Right atrium auricular region (tissue), 2 donors: ENCODE data around the gene FOXL1. TPM values are rescaled to one million over a fixed set of nuclear protein-coding genes. Genes with fewer than 3 reads are reported as not detected.

Experiments used
- DNase-seq: peaks from one replicate; pipeline ENCODE4 v3.0.0-alpha.2; 2019; ENCODE audit warnings: low spot score
- H3K27ac ChIP-seq, 2 donors: fragments of 200-600 bp; sonication (generic); 1 replicate in 1 of 2; 2 replicates in 1 of 2; pipeline ENCODE4 v1.5.1; 2016 to 2019
- H3K27me3 ChIP-seq, 2 donors: fragments of 200-600 bp; sonication (generic); one replicate each; pipeline versions ENCODE4 v1.5.1 to v1.6.0; 2017 to 2019
- H3K36me3 ChIP-seq: fragments of 200-600 bp; sonication (generic); one replicate; pipeline ENCODE4 v1.5.1; 2016
- H3K4me1 ChIP-seq, 2 donors: fragments of 200-600 bp; sonication (generic); one replicate each; pipeline versions ENCODE4 v1.5.1 to v1.6.0; 2017 to 2019
- H3K4me3 ChIP-seq, 2 donors: fragments of 200-600 bp; sonication (generic); 1 replicate in 1 of 2; 2 replicates in 1 of 2; pipeline ENCODE4 v1.5.1; 2017 to 2019; ENCODE audit warnings: mild to moderate bottlenecking in 1 of 2, moderate library complexity in 1 of 2
- H3K9me3 ChIP-seq, 2 donors: fragments of 200-600 bp; sonication (generic); one replicate each; pipeline ENCODE4 v1.5.1; 2019
- total RNA-seq, 2 donors: library from RNA; depleted of rRNA; stranded (reverse); fragments of >200 nt; gene quantifications; one replicate each; pipeline ENCODE4 v1.1.0, GENCODE V29; 2016
- TF ChIP-seq, protein P1 (sequence below), 2 donors: fragments of 200-600 bp; sonication (generic); IDR thresholded peaks; one replicate each; pipeline ENCODE4 v1.5.1; 2019; ENCODE audit warnings: antibody characterized with exemption in 2 of 2

The FOXL1 gene
- total RNA-seq, 2 donors from 2014 or later: 0.85 to 1.3 TPM

GRCh38 chr16:86574646-86575045 is 3.7 kb upstream of the FOXL1 start:
- H3K27me3 ChIP-seq: peaks cover 0 to 6% of the 10 kb centered on the region in 2 donors
- TF ChIP-seq, protein P1, sequence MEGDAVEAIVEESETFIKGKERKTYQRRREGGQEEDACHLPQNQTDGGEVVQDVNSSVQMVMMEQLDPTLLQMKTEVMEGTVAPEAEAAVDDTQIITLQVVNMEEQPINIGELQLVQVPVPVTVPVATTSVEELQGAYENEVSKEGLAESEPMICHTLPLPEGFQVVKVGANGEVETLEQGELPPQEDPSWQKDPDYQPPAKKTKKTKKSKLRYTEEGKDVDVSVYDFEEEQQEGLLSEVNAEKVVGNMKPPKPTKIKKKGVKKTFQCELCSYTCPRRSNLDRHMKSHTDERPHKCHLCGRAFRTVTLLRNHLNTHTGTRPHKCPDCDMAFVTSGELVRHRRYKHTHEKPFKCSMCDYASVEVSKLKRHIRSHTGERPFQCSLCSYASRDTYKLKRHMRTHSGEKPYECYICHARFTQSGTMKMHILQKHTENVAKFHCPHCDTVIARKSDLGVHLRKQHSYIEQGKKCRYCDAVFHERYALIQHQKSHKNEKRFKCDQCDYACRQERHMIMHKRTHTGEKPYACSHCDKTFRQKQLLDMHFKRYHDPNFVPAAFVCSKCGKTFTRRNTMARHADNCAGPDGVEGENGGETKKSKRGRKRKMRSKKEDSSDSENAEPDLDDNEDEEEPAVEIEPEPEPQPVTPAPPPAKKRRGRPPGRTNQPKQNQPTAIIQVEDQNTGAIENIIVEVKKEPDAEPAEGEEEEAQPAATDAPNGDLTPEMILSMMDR (IDR thresholded peaks at IDR 0.05): no peak
- DNase-seq: no peak
- H3K4me1 ChIP-seq: peaks cover 0 to 31% of the 10 kb centered on the region in 2 donors
- no peak overlapping the region for H3K4me3 ChIP-seq
- peak overlapping the region in 1 of 2 donors; percentile 81 for H3K27ac ChIP-seq
- H3K9me3 ChIP-seq: no peaks in the 10 kb centered on the region
- no peaks in the 10 kb centered on the region for H3K36me3 ChIP-seq

DNA sequence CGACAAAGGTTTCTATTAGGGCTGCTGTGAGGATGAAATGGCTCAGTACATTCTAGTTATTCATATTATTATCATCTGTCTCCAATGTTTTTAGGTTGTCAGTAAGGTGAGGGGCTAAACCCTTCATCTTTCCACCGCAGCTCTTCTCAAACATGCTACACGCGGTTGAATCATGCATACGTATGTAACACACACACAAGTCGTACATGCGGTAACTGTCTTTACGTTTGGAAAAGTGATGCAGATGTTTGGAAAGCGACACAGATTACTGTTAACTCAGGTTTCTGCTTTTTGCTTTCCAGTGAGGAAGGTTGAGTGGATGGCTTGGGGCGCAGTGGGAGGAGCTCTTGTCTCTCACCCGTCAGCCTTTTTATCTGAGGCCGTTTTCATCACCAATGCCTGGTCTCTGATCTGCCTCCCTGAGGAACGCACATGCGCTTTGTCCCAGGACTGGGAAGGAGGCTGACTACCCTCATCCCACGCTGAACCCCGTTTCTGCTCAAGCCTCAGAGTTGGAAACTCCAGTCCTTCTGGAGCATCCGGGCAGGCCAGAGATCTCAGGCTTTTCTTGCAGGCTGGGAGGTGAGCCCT is 3.2 kb upstream of the FOXL1 start:
- DNase-seq: no peak
- Histone ChIP-seq H3K4me3 (peak overlapping the region in 1 of 2 donors; percentile 49), H3K27ac (peak overlapping the region; percentile 54 to 81), H3K9me3 (no peaks in the 10 kb centered on the region), H3K27me3 (peaks cover 0 to 6% of the 10 kb centered on the region in 2 donors), H3K36me3 (no peaks in the 10 kb centered on the region), H3K4me1 (peaks cover 0 to 31% of the 10 kb centered on the region in 2 donors)
- TF ChIP-seq, protein P1 (IDR thresholded peaks at IDR 0.05): no peak

DNA sequence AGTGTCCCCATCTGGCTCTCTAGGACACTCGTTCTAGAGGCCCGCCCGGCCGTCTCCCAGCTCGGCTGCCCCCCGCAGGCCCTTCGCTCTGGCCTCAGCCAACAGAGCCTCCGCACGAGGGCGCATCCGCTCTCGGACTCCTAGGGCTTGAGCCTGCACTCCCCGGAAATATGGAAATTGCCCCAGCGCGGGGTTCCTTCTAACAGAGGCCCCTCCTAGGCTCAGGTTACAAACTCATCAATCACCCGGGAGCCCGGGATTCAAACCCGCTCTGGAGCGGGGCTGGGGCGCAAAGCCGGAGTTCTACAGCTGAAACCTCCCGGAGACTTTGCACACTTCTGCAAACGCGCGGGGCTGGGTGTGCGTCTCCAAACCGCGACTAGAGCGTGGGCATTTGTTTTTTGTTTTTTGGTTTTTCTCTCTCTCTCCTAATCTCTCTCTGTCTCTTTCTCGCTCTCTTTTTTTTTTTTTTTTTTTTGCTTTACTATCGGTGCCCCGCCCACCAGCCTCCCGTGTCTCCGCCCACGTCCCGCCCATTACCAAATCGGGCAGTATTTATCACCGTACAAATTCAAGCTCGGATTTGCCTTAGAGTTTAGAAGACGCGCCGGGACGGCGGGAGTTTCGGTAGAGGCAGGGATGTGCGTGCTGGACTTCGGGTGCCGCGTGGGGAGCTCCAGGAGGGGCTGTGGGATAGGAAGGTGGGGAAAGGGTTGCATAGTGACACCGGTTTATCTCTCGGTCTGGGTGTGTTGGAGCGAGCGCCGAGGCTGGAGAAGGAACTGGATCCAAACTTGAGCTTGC is 2.4 kb upstream of the FOXL1 start:
- H3K4me1 ChIP-seq: peaks cover 0 to 31% of the 10 kb centered on the region in 2 donors
- H3K27ac ChIP-seq: peak overlapping the region; percentile 75 to 81
- no peaks in the 10 kb centered on the region for H3K36me3 ChIP-seq
- H3K27me3 ChIP-seq: peaks cover 0 to 9% of the 10 kb centered on the region in 2 donors
- TF ChIP-seq, protein P1 (IDR thresholded peaks at IDR 0.05): peak; percentile 22 to 72
- peak; percentile 83 for DNase-seq
- H3K4me3 ChIP-seq: peak overlapping the region; percentile 33 to 49
- no peaks in the 10 kb centered on the region for H3K9me3 ChIP-seq

- no peak for DNase-seq
- peaks cover 0 to 31% of the 10 kb centered on the region in 2 donors for H3K4me1 ChIP-seq
- H3K27ac ChIP-seq: peak overlapping the region; percentile 75 to 81
Measured at GRCh38 chr16:86576591-86577313, 1.6 kb upstream of the FOXL1 start.

DNA sequence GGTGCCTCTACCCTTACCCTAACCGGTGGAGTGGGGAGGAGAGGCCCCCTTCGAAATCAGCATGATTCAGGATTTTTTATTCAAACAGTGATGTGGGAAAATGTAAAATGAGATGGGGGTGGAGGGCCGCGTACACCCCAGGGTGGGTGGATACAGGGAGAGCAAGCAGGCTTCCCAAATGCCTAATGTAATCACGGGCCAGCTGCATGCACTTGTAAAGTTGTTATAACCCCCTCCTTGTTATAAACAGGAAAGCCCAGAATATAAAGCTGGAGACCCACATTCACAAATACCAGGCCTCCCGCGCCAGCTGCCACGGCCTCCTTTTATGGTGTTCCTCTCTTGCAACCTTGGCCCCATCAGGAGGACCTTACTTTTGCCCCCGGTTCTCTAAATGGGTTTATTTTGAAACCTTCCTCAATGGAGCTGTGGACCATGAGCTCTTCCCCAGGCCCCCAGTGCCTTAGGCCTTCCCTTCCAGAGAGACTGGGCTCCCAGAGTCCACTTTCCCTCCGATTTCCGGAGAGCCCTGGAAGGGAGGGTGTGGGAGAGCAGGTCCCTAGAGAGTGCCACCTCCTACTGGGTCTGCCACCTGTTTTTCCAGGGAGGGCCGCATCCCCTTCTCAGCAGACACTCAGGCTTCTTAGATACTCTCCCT is 906 bp upstream of the FOXL1 start:
- TF ChIP-seq, protein P1 (IDR thresholded peaks at IDR 0.05): no peak
- peaks cover 0 to 9% of the 10 kb centered on the region in 2 donors for H3K27me3 ChIP-seq
- peak overlapping the region in 1 of 2 donors; percentile 49 for H3K4me3 ChIP-seq
- no peaks in the 10 kb centered on the region for H3K9me3 ChIP-seq
- peak overlapping the region; percentile 75 to 81 for H3K27ac ChIP-seq
- H3K4me1 ChIP-seq: peaks cover 0 to 31% of the 10 kb centered on the region in 2 donors
- no peaks in the 10 kb centered on the region for H3K36me3 ChIP-seq
- no peak for DNase-seq

More at GRCh38 chr16:86576591-86577313, 1.6 kb upstream of the FOXL1 start:
- Histone ChIP-seq H3K27me3 (peaks cover 0 to 9% of the 10 kb centered on the region in 2 donors), H3K36me3 (no peaks in the 10 kb centered on the region), H3K4me3 (peak overlapping the region; percentile 33 to 49), H3K9me3 (no peaks in the 10 kb centered on the region)
- TF ChIP-seq, protein P1 (IDR thresholded peaks at IDR 0.05): no peak
